Prostate gland (tissue), 2 donors: ENCODE results near the gene STAG1.
"Not testable (repeated sequence)": the region's sequence is repeated elsewhere in the genome, so short reads cannot be mapped to it uniquely, and the experiment has no call there.

Experiments
- POLR2A ChIP-seq: fragments of 450-650 bp; IDR thresholded peaks from one replicate; pipeline ENCODE4 v1.6.1; 2016; ENCODE audit warnings: antibody characterized with exemption, mild to moderate bottlenecking
- POLR2AphosphoS5 ChIP-seq: sonication (generic); formaldehyde crosslinking; IDR thresholded peaks from one replicate; pipeline ENCODE4 v1.6.1; 2017; ENCODE audit warnings: antibody characterized with exemption
- TF ChIP-seq, protein P1 (sequence below), 4 experiments: fragments of 200-600 bp in 2 of 4; fragments of 450-650 bp in 2 of 4; sonication (generic) in 2 of 4; IDR thresholded peaks; 1 replicate in 3 of 4; 2 replicates in 1 of 4; pipeline ENCODE4 v1.5.1; 2016 to 2019; ENCODE audit warnings: antibody characterized with exemption in 4 of 4, mild to moderate bottlenecking in 2 of 4, moderate library complexity in 2 of 4

- TF ChIP-seq, protein P1, sequence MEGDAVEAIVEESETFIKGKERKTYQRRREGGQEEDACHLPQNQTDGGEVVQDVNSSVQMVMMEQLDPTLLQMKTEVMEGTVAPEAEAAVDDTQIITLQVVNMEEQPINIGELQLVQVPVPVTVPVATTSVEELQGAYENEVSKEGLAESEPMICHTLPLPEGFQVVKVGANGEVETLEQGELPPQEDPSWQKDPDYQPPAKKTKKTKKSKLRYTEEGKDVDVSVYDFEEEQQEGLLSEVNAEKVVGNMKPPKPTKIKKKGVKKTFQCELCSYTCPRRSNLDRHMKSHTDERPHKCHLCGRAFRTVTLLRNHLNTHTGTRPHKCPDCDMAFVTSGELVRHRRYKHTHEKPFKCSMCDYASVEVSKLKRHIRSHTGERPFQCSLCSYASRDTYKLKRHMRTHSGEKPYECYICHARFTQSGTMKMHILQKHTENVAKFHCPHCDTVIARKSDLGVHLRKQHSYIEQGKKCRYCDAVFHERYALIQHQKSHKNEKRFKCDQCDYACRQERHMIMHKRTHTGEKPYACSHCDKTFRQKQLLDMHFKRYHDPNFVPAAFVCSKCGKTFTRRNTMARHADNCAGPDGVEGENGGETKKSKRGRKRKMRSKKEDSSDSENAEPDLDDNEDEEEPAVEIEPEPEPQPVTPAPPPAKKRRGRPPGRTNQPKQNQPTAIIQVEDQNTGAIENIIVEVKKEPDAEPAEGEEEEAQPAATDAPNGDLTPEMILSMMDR (IDR thresholded peaks at IDR 0.05), result not testable (repeated sequence)
- TF ChIP-seq POLR2A, POLR2AphosphoS5: not testable (repeated sequence)
These were observed 202.7 kb downstream of the STAG1 start for GRCh38 chr3:136549461-136549860.
